HT1080 (cell line): ENCODE results near the gene TMEM183A. TPM values are rescaled to one million over a fixed set of nuclear protein-coding genes. Genes with fewer than 3 reads are reported as not detected.

ENCODE experiments used
- DNase-seq: peaks from one replicate; pipeline ENCODE4 v3.0.0-alpha.2; 2015; ENCODE audit warnings: low read depth
- total RNA-seq: library from RNA; depleted of rRNA; stranded (reverse); fragments of >200 nt; shearing (Covaris generic); gene quantifications from 2 replicates; pipeline ENCODE4 v1.2.3, GENCODE V29; 2014; rRNA removed

The TMEM183A gene
- total RNA-seq, 1 experiment from 2014 or later = 75.3 TPM

DNA sequence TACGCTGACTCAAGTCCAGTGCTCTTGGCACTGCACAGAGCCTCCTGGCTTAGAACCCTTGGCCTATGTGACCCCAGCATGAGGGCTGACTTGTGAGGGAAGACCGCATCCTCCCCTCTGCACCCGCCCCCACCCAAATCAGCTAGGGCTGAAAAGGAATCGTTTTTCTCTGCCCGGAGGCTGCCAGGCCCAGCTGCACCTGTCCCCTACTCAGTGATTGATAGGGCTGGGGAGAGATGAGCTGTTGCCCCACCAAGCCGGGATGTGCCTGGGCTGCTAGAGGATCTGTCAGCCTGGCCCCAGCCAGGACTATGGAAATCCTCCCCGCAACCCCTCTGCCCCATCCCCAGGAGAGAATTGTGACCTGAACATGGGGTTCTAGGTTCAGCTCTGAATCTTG lies 58.0 kb downstream of the TMEM183A start:
- DNase-seq = no peak

GRCh38 chr1:203065986-203066385 lies 58.8 kb downstream of the TMEM183A start:
- DNase-seq = no peak

DNA sequence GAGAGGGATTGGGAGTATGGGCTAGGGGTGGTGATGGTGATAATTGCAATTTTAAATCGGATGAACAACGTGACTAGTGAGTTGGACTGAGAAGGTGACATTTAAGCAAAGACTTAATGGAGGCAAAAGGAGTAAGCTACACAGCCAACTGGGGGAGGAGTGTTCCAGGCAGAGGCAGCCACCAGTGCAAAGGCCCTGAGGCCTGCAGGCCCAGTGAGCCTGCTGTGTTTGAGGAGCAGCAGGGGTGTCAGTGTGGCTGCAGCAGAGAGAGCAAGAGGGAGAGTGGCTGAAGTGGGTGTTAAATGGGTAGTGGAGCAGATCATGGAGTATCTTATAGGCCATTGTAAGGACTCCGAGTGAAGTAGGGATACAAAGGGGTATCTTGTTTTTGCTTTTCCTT lies 59.8 kb downstream of the TMEM183A start:
- no peak for DNase-seq

DNA sequence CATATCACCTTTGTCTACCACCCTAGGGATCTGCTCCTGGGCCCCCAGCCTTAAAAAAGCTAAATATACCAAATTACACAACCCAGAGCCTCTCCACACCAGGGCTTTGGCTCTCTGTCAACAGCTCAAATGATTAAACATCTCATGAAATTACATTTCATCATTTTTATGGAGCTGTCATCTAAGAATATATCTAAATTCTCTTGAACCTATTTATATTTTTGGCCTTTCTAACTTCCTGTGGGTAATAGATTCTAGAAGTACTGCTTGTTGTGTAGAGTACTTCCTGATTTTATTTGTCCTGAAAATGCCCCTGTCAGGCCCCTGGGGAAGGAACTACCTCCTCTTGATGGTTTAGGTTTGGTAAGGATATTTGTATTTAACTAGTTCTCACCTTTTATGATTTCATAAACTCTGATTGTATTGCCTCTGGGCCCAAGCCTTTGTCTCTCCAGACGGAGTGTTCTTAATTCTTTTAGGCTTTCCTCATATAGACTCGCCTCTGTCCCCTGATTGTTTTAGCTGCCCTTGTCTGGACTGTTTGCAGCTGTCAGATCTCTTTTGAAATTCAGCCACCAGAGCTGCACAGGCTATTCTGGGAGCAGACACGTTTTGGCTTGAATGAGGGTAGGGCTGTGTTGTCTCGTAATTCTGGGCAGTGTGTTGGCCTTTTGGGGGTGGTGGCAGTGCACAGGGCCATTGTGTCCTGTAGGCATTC lies 62.0 kb downstream of the TMEM183A start:
- no peak for DNase-seq

GRCh38 chr1:203072002-203072602 lies 64.9 kb downstream of the TMEM183A start:
- no peak for DNase-seq

GRCh38 chr1:203072911-203073310 lies 65.7 kb downstream of the TMEM183A start:
- DNase-seq = peak; percentile 9

GRCh38 chr1:203073469-203073868 lies 66.3 kb downstream of the TMEM183A start:
- DNase-seq = no peak

Other genes starting within 250 kb of the TMEM183A start
- 14.2 and 15.7 TPM in 2 replicates for gene KDM5B, start 199.0 kb upstream of the TMEM183A start, total RNA-seq
- gene PCAT6, start 196.4 kb upstream of the TMEM183A start, total RNA-seq = not detected in 2 replicates
- gene RABIF, start 118.2 kb upstream of the TMEM183A start, total RNA-seq = 12.4 and 13.8 TPM in 2 replicates
- 14.8 and 17.7 TPM in 2 replicates for gene KLHL12, start 80.1 kb upstream of the TMEM183A start, total RNA-seq
- gene ADIPOR1, start 49.1 kb upstream of the TMEM183A start, total RNA-seq = 90.5 and 116 TPM in 2 replicates
- gene CYB5R1, start 40.1 kb upstream of the TMEM183A start, total RNA-seq = 23.1 and 23.5 TPM in 2 replicates
- 1.3 and 2.4 TPM in 2 replicates for gene PPFIA4, start 19.1 kb downstream of the TMEM183A start, total RNA-seq
- not detected in 2 replicates for gene MYOG, start 78.6 kb downstream of the TMEM183A start, total RNA-seq
- gene ADORA1, start 120.4 kb downstream of the TMEM183A start, total RNA-seq = 3.8 and 6.2 TPM in 2 replicates
- not detected in 2 replicates for gene MYBPH, start 168.5 kb downstream of the TMEM183A start, total RNA-seq
- gene CHI3L1, start 179.3 kb downstream of the TMEM183A start, total RNA-seq = 3.3 and 5.7 TPM in 2 replicates
- not detected in 2 replicates for gene CHIT1, start 222.3 kb downstream of the TMEM183A start, total RNA-seq